GM19395 (cell line): Measurements from ENCODE around the gene CLSTN2.

ENCODE experiments used
- ATAC-seq: cut with Tn5 transposase; IDR thresholded peaks from one replicate; pipeline ENCODE4 v1.9.1; 2021; ENCODE audit warnings: mild to moderate bottlenecking, moderate library complexity; ENCODE audit not compliant: unreplicated experiment

The CLSTN2 gene

GRCh38 chr3:139935016-139935865 lies at the start of gene CLSTN2:
CLSTN2 (plus strand) TSS chr3:139935185.
- peak; percentile 66 for ATAC-seq

GRCh38 chr3:139887431-139887830 lies 47.6 kb upstream of the CLSTN2 start:
- ATAC-seq = no peak

- no peak for ATAC-seq
Observed at GRCh38 chr3:139888561-139889140, 46.3 kb upstream of the CLSTN2 start.

- no peak for ATAC-seq
Observed at GRCh38 chr3:139893267-139893962, 41.6 kb upstream of the CLSTN2 start.

- no peak for ATAC-seq
Observed at GRCh38 chr3:139893963-139894642, 40.9 kb upstream of the CLSTN2 start.

GRCh38 chr3:139894643-139894989 lies 40.4 kb upstream of the CLSTN2 start:
- ATAC-seq = no peak

- no peak for ATAC-seq
Observed at GRCh38 chr3:139897759-139898158, 37.2 kb upstream of the CLSTN2 start.

- no peak for ATAC-seq
Observed at GRCh38 chr3:139906418-139906817, 28.6 kb upstream of the CLSTN2 start.

- no peak for ATAC-seq
Observed at GRCh38 chr3:139909811-139910210, 25.2 kb upstream of the CLSTN2 start.

- ATAC-seq = no peak
Observed at GRCh38 chr3:139916271-139916670, 18.7 kb upstream of the CLSTN2 start.

GRCh38 chr3:139917226-139917785 lies 17.7 kb upstream of the CLSTN2 start:
- no peak for ATAC-seq

- no peak for ATAC-seq
Observed at GRCh38 chr3:139928708-139929505, 6.1 kb upstream of the CLSTN2 start.

- no peak for ATAC-seq
Observed at GRCh38 chr3:139930211-139930610, 4.8 kb upstream of the CLSTN2 start.

- no peak for ATAC-seq
Observed at GRCh38 chr3:139933766-139934165, 1.2 kb upstream of the CLSTN2 start.

- ATAC-seq = peak; percentile 38
Observed at GRCh38 chr3:139934613-139935015, 371 bp upstream of the CLSTN2 start.

- no peak for ATAC-seq
Observed at GRCh38 chr3:139935866-139936817, 1.2 kb downstream of the CLSTN2 start.

- no peak for ATAC-seq
Observed at GRCh38 chr3:139937674-139938279, 2.8 kb downstream of the CLSTN2 start.

- no peak for ATAC-seq
Observed at GRCh38 chr3:139939681-139940190, 4.8 kb downstream of the CLSTN2 start.
